Activated T-helper 1 cell treated with anti-CD3 and anti-CD28 coated beads, Interleukin-2, amount 50 U/mL, for 16 hours (primary cell): ENCODE measurements around the gene UFC1.

Experiments
- DNase-seq, 2 donors: peaks; one replicate each; pipeline ENCODE4 v3.0.0-alpha.2; 2020; ENCODE audit warnings: low read depth in 1 of 2, low spot score in 1 of 2

The UFC1 gene

DNA sequence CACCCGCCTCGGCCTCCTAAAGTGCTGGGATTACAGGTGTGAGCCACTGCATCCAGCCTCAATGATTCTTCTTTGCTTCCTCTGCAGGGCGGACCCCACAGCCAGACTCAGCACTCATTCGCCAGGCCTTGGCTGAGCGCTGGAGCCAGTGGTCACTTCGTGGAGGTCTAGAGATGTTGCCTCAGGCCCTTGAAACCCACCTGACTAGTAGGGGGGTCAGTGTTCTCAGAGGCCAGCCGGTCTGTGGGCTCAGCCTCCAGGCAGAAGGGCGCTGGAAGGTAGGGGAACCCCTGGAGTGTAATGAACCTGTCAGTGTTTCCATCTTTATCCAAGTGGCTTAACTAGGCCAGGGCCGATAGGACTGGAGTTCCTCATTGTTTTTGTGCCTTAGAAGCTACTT lies 15.1 kb downstream of the UFC1 start:
- DNase-seq = no peak

DNA sequence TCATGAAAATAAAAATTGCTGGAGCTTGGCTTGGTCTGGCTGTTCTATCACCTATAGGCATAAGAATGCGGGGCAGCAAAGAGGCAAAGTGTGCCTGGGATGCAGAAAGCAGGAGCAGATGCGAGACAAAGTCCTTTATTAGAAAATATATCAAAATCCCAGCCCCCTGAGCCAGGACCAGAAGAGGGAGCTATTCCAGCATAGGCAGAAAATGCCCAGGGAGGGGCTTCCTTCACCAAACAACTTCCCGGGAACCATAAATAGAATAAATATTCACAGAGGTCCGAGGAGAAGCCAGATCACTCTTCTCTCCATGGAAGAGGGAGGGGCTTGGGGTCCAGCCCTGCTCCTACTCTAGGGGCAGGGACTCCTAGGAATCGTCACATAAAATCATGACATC lies 17.4 kb downstream of the UFC1 start:
- no peak for DNase-seq

DNA sequence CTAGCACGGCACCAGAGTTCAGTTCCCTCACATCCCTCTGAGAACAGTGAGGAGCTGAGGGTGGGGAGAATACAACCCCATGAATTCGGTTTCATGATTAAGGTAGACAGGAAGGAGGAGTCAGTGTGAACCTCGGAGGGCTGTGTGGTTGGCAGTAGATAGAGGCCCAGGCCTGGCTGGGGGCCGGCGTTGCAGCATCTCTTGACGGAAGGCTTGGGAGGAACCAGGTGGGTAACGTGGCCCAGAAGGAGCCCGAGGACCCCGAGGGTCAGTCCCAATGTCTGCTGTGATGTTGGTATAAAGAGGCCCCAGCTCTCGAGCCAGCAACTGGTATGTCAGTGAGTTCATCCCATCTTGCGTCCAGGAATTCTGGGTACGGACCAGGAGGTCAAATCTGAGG lies 17.9 kb downstream of the UFC1 start:
- DNase-seq = no peak

DNA sequence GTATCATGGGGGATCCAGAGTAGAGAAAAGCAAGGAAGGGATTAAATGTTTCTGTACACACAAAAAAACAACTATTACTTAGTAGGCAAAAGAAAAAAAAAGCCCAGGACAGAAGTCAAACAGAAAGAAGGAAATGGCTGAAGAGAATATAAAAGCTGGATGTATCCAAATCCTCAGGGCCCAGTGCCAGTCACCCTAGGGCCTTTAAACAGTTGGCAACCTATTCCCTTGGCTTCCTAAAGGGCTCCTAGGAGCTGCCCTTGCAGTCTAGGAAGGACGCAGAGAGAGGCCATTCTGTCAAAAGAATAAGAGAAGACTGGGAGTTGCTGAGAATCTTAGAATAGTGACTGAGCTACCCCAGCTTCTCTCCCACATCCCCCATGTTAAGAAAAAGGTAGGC lies 18.6 kb downstream of the UFC1 start:
- DNase-seq = no peak

DNA sequence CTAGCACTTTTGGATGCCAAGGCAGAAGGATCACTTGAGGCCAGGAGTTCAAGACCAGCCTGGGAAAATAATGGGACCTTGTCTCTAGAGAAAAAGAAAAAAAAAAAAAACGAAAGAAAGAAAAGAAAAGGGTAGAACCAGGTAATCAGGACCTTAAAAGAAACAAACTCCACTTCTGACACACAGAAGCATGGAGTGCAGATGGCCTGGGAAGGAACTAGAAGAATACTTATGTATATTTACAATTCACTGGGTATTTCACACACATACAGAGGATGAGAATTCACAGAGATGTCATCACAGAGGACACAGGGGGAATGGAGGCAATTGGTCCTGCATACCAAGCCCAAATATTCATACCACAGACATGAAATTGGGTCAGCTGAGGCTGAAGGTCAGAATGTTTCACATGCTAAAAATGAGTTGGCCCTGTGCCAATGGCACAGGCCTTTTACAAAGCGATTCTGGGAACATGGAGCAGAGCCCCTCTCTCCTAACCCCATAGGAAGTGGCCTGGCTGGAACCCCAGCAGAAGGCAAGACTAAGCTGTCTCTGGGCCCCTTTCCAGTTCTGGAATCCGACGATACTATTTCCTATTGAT lies 19.1 kb downstream of the UFC1 start:
- no peak for DNase-seq

DNA sequence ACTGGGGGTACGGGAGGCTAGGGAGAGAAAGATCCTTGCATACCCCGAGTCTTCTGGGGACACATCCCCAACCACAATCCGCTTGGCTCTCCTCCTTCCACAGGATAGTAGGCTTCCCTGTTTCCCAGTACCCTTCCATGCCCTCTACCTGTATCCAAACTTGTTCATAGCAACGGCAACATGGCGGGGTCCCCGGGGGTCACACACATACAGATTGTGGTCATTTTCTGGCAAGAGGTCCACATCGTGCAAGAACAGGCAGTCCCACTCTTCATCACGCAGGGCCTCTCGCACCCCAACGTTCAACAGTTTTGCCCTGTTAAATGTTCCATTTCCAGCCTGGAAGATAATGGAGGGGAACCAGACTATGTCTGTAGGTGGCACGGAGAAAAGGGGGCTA lies 19.9 kb downstream of the UFC1 start:
- DNase-seq = no peak

DNA sequence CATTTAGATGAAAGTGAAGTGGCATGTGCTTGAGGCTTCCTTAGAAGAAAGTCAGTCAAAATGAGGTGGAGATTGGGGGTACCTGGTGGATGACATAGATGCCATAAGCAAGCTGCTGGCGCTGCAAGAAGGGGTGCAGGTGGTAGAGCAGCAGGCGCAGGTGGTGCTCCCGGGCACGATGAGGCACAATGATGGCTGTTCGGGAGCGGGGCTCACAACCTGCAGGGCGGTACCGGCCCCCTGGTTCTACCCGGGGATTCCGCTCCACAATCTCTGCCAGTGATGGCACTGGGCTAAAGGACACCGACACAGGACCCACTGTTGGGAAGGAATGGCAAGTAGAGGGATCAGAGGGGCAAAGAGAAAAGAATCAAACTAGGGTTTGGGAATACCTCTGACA lies 21.1 kb downstream of the UFC1 start:
- DNase-seq = no peak

DNA sequence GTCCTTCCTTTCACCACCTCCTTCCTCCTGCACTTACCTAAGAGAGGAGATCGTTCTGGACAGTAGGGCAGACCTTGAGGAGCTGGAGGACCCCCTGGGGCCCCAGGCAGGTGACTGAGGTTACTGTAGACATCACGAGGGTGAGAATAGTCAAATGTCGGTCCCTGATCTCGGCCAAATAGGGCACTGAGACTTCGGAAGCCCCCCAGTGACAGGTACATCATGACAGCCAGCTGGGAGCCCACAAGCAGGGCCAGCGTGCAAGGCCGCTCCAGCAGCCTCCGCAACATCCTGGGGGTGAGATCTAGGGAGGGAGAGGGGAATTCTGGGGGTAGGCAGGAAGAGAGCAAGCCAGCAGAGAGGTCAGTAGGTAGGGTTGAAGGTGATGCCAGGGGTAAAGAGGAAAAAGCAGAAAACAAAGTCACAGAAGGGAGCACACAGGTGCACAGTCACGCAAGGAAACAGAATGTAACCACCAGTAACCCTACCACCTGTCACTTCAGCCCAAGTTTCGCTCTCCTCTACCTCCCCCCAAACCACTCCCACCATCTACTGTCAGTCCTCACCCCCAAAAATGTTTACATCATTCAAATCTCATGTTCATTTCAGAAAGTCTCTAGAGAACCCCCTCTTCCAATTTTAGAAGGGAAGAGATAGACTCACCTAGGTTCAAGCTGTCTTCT lies 22.1 kb downstream of the UFC1 start:
- no peak for DNase-seq

DNA sequence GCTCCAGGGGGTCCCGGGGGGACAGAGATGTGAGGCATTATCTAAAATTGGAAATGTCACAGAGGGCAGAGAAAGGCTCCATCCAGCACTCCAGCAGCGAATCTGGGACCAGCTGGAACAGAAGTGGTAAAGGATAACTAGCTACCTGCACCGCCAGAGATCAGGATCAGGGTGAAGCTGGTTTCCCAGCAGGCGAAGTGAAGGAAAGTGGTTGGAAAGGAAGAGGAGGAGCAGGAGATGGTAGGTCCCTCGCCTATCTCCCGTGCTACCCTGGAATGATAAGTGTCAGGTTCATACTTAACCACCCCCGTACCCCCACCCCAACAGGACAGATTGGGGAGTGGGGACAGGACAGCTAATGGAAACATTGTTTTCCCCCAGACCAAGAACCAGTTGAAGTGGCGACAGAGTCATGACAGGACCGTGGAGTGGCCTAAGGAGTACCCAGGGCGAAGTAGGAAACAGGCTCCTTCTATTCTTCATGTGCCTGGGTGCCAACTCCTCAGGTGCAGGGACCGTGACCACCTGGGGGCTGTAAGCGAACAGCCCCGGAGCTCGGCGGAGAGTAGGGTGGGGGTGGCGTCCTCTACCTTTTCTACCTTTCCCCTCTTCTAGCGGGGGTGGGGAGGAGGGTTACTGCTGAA lies 22.8 kb downstream of the UFC1 start:
- no peak for DNase-seq

DNA sequence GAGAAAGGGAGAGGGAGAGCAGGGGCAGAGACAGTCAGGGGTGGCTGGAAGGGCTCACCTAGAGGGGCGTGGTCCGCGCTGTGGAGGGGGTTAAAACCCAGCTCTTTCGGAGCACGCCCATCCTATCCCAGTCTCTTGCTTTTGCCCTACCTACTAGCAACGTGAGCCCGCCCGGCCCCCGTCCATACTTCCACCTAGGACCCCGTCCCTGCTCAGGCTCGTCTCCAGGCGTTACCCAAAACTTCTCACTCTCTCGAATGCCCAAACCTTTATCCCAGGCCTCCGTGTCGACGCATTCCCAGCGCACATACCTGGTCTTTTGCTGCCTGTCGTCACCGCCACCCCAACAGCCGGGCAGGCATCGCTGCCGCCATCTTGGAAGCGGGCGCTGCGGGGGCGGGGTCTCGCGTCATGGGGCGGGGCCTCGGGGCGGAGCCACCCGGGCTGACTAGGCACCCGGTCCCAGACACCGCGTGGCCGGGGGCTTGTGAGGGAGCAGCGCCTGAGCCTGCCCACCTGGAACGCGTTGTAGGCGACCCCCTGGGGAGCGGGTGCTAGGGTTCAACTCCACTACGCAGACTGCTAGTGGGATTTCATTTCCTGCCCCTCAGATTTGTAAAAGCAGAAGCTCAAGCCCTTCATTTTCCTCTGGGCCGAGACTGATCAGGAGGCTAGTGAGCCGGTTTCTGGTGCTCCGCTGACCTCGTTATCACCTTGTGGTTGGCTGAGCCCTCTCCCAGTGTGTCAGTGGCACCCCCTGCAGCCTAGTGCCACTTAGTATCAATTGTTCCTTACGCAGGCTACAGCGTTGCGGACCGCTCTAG lies 23.5 kb downstream of the UFC1 start, which contains the start of gene B4GALT3:
Gene B4GALT3, minus strand, starts transcription at position 396 of the 824 bp plus-strand sequence. CDS start 1,447 bp downstream, outside the sequence.
- peak; percentile 89 to 90 for DNase-seq

DNA sequence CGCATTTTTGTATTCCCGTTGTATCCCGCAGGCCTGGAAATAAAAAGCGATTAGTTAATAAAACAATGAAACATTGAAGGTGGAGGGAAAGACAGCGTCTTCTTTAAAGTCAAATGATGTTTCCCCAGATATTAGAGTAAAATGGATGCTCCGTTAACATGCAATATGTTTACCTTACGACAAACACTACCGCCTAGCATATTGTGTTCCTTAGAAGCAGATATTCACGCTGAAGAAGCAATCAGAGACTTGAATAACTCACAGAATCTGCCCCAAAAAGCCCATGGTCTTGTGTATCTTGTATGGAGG lies 24.1 kb downstream of the UFC1 start:
- no peak for DNase-seq

DNA sequence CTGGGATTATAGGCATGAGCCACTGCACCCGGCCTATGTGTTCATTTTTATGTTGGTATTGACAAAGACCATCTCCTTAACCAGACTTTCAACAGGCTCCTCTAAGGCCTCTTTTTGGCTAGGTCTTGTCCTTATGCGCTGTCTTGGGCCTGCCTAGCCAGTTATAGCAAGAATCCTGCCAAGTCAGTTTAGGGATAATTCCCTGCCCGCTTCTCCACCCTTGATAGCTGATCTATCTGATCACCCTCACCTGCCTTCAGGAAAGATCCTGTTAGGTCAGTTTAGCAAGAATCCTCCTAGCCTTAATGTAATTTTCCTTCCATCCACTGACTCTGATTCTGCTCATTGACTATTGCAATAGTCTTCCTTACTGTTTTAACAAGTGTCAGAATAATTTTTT lies 25.9 kb downstream of the UFC1 start:
- DNase-seq = no peak

DNA sequence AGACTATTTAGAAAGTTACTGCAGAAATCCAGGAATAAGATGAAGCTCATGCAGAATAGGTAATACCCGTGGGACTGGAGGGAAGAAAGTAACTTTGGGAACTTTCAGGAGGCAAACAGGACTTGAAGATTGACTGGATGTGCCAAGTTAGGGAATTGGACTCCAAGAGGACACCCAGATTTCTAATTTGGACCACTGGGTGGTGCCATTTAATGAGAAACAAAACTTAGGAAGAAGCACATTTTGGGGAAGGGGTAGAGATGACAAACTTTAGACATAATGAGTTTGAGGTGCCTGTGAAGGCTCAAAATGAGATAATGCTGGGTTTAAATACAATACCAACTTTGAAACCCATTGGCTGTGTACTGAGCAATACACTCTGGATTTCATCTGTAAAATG lies 26.9 kb downstream of the UFC1 start:
- DNase-seq = no peak

DNA sequence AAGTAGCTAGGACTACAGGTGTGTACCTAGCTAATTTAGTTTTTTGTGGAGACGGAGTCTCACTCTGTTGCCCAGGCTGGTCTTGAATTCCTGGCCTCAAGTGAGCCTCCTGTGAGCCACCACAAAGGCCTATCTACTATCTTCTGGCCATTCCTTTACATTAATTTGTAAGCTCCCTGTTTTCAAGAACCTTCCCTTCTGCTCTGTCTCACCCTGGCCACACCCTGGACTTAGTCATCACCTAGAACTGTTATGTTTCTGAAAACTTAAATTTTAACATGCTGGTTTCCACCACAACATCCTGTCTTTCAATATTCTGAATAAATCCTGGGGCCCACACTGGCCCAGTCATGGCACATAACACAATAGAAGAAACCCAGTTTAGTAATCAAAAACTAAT lies 28.4 kb downstream of the UFC1 start:
- DNase-seq = peak in 1 of 2 donors; percentile 32

DNA sequence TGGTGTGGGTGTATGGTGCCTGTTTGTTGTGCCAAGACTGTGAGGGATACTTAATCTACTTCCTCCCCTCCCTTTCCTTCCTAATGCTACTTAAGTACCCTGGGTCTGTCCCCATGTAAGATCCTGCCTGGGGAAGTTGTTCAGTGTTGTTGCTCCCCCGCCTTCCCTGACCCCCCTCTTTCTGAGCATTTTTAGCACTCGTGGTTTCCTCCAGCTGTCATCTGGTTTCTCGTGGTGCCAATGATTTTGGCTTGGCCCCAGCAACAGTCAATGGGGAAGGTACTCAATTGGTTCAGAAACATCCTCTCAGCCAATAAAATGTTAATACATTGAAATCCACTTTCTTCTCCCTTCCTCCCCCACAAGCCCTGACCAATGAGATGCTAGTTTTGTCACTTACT lies 31.5 kb downstream of the UFC1 start:
- DNase-seq = peak; percentile 48 to 57

DNA sequence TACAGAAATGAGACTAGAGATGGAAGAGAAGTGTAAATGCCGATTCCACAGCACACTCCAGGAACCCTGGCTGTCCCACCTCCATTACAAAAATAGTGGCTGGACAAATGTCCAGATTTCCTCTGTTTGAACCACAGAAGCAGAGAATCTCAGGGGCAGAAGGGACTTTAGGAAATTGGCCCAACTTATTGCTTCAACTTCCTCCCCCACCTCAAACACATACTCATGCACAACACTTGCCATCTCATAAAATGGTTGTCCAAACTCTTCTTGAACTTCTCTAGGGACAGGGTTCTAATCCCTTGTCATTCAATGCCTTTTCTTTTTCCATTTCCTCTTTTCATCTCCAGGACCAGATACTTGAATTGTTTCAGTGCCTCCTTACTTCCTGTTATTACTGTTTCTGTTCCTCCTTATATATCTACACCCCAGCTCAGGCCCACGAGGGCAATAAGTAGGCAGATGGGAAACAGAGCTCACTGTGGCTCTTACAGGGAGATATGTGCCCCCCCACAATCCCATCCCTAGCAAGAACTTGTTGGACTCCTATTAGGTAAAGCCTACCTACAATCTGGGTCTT lies 32.0 kb downstream of the UFC1 start:
- DNase-seq = no peak

DNA sequence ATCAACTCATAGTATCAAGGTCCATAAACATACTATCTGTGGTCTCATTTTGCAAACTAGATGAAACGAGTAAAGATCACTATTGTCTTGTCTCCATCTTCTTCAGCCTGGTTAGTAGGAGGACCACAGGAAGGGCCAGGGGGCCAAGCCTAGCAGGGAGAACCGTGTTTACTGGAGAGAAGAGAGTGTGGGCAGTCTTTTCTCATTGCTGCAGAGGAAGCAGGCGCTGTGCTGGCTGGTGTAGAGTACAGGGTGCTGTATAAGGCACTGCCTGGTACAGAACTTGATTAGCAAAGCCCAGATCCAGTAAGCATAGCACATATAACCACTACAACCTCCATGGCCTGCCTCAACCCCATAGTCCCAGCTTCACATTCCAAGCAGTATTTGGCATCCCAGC lies 33.5 kb downstream of the UFC1 start:
- DNase-seq = no peak

DNA sequence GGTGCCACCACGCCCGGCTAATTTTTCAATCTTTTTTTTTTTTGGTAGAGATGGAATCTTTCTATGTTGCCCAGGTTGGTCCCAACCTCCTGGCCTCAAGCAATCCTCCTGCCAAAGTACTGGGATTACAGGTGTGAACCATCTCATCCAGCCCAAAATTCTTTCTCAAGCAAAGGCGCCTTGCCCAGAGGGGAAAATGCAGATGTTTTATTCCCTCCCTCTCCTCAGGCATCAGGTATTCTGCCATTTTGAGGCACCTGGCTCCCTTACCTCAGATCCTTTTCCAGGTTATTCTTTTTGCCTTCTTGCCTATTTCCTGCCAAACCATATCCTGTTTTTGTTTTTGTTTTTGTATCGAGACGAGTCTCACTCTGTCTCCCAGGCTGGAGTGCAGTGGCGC lies 34.6 kb downstream of the UFC1 start:
- no peak for DNase-seq

DNA sequence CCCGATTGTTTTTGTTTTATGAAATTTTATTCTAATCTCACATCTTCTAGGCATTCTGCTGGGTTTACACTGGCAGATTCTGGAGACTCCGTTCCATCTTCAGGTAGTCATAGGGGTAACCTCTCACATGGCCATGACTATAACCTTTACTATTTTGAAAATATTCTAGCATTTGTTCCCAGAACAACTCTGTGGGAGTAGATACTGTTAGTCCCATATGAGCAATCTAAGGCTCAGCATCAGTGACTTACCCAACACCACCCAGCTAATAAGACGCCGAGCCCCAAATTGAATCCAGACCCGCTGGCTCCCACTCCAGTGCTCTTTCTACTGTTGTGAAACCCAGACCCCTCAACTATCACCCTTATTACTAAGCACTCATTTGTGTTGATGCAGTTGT lies 35.3 kb downstream of the UFC1 start:
- no peak for DNase-seq

DNA sequence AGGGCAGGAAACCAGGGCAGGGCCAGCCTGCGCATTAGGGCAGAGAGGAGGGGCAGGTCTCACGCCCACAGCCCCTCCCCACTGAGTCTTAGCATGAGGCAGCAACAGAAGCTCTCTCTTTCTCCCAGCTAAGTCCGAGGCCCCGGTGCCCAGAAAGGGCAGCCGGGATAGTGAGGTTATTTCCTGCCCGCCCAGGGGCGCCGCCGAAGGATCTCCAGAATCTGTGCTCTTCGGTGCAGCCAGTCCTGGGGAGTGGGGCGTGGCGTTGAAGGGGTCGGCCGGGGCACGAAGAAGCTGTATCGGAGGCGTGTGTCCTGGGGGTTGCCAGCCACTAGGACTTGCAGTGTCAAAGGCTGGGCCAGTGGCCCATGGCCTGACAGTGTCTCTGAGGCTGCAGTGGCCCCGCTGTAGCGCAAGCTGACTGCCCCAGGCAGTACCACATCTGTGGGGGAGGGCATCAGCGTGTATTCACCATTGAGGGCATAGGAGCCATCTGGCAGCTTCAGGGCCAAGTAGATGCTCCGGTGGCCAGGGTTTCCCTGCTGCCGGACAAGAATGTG lies 37.3 kb downstream of the UFC1 start:
- DNase-seq = no peak

DNA sequence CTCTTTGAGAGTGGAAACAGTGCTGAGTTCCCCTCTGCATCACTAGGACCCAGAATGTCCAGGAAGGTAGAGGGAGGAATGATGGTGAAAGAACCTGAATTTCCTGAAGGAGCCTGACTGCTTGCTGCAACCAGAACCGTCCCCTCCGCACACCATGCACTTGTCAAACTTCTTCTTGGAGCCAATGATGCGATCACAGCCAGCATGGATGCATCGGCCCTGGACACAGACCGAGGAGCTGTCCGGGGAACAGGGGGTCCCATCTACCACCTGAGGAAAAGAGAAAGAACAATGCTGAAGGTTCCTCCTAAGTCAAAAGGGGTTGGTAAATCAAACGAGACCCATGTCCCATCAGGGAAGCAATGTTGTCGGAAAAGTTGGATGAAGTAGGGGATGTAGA lies 38.2 kb downstream of the UFC1 start:
- no peak for DNase-seq
